ENCODE measurements around the gene DNPH1. TPM values are rescaled to one million over a fixed set of nuclear protein-coding genes. Genes with fewer than 3 reads are reported as not detected.

DNPH1 gene
- total and polyA plus RNA-seq, 9 of the 15 experiments (the other 6 are each of a cell fraction or from before 2014, with no cell fraction given) = 7.3 to 300 (median 68.7) TPM

DNA sequence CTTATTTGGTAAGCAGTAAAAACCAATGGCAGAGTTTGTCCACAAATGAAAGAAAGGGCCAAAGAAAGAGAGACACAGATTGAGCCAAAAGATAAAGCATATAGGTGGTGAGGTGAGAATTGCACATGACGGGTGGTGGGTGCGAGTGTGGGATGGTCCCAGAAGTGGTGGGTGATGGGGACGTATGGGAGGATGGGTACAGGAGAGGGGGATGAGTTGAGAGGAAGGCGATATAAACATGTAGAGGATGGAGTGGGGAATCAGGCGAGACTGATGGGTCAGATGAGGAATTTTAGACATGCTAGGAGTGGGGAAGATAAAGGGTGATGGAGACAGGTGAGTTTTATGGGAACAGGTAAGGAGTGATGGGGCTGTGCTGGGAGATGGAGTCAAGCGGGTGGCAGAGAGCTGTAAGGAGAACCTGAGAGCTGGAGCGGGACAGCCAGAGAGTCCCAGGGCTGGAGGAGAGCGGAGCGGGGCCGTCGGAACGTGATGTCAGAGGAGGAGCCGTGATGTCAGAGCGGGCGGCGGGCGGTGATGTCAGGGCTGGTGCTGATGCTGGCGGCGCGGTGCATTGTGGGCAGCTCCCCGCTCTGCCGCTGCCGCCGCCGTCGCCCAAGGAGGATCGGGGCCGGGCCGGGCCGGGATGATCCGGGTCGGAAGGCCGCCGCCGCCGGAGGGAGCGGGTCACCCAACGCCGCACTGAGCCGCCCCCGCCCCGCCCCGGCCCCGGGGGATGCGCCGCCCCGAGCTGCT, 13.8 kb upstream of the DNPH1 start, which contains the start of gene TTBK1 (continued):
- TF ChIP-seq, protein P1, sequence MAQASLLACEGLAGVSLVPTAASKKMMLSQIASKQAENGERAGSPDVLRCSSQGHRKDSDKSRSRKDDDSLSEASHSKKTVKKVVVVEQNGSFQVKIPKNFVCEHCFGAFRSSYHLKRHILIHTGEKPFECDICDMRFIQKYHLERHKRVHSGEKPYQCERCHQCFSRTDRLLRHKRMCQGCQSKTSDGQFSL (CRISPR knock-in tag; IDR thresholded peaks at IDR 0.05) = 0 out of 2 replicates have a peak, but pooled peaks have one; percentile 20
- TF ChIP-seq, protein P1 (tag; IDR thresholded peaks at IDR 0.05) = no peak
- 0 out of 2 replicates have a peak, but pooled peaks have one; percentile 57 for TF ChIP-seq MCM3 (IDR thresholded peaks at IDR 0.05)
- peak; percentile 83 to 89 for TF ChIP-seq KDM1A (IDR thresholded peaks at IDR 0.05)
- peak; percentile 66; the same call in 1 of the 2 replicates for TF ChIP-seq MTA3 (IDR thresholded peaks at IDR 0.05; ENCODE audit: borderline replicate concordance)
- TF ChIP-seq, protein P2, sequence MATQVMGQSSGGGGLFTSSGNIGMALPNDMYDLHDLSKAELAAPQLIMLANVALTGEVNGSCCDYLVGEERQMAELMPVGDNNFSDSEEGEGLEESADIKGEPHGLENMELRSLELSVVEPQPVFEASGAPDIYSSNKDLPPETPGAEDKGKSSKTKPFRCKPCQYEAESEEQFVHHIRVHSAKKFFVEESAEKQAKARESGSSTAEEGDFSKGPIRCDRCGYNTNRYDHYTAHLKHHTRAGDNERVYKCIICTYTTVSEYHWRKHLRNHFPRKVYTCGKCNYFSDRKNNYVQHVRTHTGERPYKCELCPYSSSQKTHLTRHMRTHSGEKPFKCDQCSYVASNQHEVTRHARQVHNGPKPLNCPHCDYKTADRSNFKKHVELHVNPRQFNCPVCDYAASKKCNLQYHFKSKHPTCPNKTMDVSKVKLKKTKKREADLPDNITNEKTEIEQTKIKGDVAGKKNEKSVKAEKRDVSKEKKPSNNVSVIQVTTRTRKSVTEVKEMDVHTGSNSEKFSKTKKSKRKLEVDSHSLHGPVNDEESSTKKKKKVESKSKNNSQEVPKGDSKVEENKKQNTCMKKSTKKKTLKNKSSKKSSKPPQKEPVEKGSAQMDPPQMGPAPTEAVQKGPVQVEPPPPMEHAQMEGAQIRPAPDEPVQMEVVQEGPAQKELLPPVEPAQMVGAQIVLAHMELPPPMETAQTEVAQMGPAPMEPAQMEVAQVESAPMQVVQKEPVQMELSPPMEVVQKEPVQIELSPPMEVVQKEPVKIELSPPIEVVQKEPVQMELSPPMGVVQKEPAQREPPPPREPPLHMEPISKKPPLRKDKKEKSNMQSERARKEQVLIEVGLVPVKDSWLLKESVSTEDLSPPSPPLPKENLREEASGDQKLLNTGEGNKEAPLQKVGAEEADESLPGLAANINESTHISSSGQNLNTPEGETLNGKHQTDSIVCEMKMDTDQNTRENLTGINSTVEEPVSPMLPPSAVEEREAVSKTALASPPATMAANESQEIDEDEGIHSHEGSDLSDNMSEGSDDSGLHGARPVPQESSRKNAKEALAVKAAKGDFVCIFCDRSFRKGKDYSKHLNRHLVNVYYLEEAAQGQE (IDR thresholded peaks at IDR 0.05; ENCODE audit: borderline replicate concordance) = 0 out of 2 replicates have a peak, but pooled peaks have one; percentile 5
- TF ChIP-seq, protein P2 (CRISPR knock-in tag; IDR thresholded peaks at IDR 0.05; ENCODE audit: low read depth) = no peak
- TF ChIP-seq, protein P3, sequence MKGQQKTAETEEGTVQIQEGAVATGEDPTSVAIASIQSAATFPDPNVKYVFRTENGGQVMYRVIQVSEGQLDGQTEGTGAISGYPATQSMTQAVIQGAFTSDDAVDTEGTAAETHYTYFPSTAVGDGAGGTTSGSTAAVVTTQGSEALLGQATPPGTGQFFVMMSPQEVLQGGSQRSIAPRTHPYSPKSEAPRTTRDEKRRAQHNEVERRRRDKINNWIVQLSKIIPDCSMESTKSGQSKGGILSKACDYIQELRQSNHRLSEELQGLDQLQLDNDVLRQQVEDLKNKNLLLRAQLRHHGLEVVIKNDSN (CRISPR knock-in tag; IDR thresholded peaks at IDR 0.05) = no peak
